ENCODE results near the gene ZC3HAV1.

GRCh38 chr7:139032473-139032872 is 77.0 kb downstream of the ZC3HAV1 start:
- TF ChIP-seq ZNF282 (CRISPR knock-in tag; IDR thresholded peaks at IDR 0.05) (no peak), HNRNPK (IDR thresholded peaks at IDR 0.05; ENCODE audit: low read depth, low read length, poor library complexity, severe bottlenecking) (no peak)

Measured in K562 (cell line).